RKO (cell line): Measurements from ENCODE around the gene NFKB2.

Source experiments
- DNase-seq: peaks from one replicate; pipeline ENCODE4 v3.0.0-alpha.2; 2016; ENCODE audit warnings: low spot score

The NFKB2 gene

GRCh38 chr10:102408728-102409603 is 13.5 kb downstream of the NFKB2 start:
- DNase-seq, result no peak

- no peak for DNase-seq
Observed at GRCh38 chr10:102409604-102410428, 14.3 kb downstream of the NFKB2 start.

GRCh38 chr10:102410429-102411073 is 15.0 kb downstream of the NFKB2 start:
- DNase-seq, result no peak

GRCh38 chr10:102411341-102412255 is 16.1 kb downstream of the NFKB2 start:
- DNase-seq, result no peak

- DNase-seq, result no peak
Observed at GRCh38 chr10:102412293-102412692, 16.8 kb downstream of the NFKB2 start.

GRCh38 chr10:102413053-102413705 is 17.7 kb downstream of the NFKB2 start:
- DNase-seq, result peak; percentile 44

- DNase-seq, result no peak
Observed at GRCh38 chr10:102413806-102414561, 18.5 kb downstream of the NFKB2 start.

GRCh38 chr10:102414749-102415148 is 19.2 kb downstream of the NFKB2 start:
- no peak for DNase-seq

- no peak for DNase-seq
Observed at GRCh38 chr10:102416283-102416682, 20.8 kb downstream of the NFKB2 start.

- no peak for DNase-seq
Observed at GRCh38 chr10:102416695-102417094, 21.2 kb downstream of the NFKB2 start.

- DNase-seq, result no peak
Observed at GRCh38 chr10:102418622-102419268, 23.2 kb downstream of the NFKB2 start, which contains the start of gene PSD. Gene PSD, minus strand, starts transcription at chr10:102418785. Its CDS starts 1,747 bp downstream, at chr10:102417038.

GRCh38 chr10:102419269-102420180 is 24.0 kb downstream of the NFKB2 start:
- DNase-seq, result peak; percentile 38

- peak; percentile 26 for DNase-seq
Observed at GRCh38 chr10:102420181-102420713, 24.7 kb downstream of the NFKB2 start.

GRCh38 chr10:102420714-102421506 is 25.4 kb downstream of the NFKB2 start, which contains the start of gene FBXL15:
Gene FBXL15, plus strand, starts transcription at chr10:102420836. Its CDS starts 294 bp downstream, at chr10:102421130.
- DNase-seq, result peak; percentile 95

- DNase-seq, result no peak
Observed at GRCh38 chr10:102421507-102421756, 25.9 kb downstream of the NFKB2 start.

GRCh38 chr10:102421757-102422512 is 26.4 kb downstream of the NFKB2 start:
- peak; percentile 73 for DNase-seq
